Skin of body (tissue), 2 donors: ENCODE data around the gene SPC24. TPM values are rescaled to one million over a fixed set of nuclear protein-coding genes. Genes with fewer than 3 reads are reported as not detected.

Experiments
- DNase-seq: peaks from one replicate; lab custom pipeline; 2025; lab: John Stamatoyannopoulos, UW
- total RNA-seq: library from RNA; depleted of rRNA; stranded (reverse); fragments of >200 nt; gene quantifications from one replicate; pipeline ENCODE4 v1.2.3, GENCODE V29; 2014

Gene SPC24, protein sequence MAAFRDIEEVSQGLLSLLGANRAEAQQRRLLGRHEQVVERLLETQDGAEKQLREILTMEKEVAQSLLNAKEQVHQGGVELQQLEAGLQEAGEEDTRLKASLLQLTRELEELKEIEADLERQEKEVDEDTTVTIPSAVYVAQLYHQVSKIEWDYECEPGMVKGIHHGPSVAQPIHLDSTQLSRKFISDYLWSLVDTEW
- 11.5 TPM for total RNA-seq

DNA sequence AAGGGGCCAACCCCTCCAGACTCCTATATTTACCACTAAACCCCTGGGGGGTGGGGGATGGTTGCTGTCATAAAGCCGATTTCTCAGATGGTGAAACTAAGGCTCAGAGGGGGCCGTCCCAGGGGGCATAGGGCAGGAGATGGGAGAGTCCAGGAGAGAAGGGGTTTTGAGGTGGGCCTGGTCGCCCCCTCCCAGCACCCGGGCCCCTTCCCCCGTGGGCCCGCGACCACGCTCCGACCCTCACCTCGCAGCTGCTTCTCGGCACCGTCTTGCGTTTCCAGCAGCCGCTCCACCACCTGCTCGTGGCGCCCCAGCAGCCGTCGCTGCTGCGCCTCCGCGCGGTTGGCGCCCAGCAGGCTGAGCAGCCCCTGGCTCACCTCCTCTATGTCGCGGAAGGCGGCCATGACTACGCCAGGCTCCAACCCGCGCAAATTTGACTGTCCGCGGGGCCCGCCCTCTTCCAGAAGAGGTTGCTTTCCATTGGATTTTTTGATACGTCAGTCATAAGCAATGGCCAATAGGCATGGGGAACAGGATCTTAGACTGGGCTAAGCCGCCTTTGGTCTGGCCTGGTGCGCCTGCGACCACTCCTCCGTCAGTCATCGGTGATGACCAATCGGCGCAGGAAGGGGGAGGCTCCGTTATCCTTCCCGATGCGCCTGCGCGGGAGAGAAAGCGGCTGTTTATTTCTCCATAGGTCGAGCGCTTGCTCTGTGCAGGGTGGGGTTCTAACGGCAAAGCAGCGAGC, at the start of gene SPC24:
SPC24 (minus strand) TSS at position 410 of the 748 bp plus-strand sequence; CDS start at position 404, 6 bp downstream.
- peak; percentile 99 for DNase-seq

DNA sequence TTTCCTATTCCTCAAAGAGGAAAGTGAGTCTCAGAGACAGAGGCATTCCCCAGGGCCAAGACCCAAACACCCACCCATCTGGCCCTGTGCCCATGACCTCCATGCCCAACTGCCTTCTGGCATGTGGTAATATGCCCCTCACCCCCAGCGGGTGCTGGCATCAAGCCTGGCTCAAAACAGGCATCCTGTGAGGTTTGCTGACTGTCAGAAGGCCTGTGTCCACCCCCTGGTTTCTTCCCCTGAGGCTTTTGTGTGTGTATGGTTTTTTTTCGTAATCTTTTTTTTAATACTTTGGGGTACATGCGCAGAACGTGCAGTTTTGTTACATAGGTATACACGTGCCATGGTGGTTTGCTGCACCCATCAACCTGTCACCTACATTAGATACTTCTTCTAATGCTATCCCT, 49.4 kb upstream of the SPC24 start:
- DNase-seq: no peak

DNA sequence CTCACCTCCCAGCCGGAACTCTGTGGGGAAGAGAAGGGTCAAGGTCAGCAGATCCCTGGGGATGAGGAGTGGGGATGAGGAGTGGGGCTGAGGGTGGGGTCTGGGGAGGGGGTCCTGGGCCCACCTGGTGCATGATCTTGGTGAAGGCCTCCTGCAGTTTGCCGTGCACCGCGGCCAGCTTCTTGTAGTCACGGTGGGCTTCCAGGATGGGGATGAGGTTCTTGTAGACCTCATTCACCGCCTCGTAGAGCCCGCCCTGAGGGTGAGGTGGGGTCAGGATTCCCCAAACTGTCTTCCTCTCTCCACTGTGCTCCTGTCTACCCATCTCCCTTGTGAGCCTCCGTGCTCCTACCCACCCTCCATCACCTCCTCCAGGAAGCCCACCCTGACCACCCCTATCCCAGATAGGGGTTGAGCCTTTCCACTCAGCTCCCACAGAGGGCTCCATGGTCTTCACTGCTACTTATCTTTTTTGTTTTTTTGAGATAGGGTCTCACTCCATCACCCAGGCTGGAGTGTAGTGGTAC, 48.6 kb upstream of the SPC24 start:
- DNase-seq: no peak

DNA sequence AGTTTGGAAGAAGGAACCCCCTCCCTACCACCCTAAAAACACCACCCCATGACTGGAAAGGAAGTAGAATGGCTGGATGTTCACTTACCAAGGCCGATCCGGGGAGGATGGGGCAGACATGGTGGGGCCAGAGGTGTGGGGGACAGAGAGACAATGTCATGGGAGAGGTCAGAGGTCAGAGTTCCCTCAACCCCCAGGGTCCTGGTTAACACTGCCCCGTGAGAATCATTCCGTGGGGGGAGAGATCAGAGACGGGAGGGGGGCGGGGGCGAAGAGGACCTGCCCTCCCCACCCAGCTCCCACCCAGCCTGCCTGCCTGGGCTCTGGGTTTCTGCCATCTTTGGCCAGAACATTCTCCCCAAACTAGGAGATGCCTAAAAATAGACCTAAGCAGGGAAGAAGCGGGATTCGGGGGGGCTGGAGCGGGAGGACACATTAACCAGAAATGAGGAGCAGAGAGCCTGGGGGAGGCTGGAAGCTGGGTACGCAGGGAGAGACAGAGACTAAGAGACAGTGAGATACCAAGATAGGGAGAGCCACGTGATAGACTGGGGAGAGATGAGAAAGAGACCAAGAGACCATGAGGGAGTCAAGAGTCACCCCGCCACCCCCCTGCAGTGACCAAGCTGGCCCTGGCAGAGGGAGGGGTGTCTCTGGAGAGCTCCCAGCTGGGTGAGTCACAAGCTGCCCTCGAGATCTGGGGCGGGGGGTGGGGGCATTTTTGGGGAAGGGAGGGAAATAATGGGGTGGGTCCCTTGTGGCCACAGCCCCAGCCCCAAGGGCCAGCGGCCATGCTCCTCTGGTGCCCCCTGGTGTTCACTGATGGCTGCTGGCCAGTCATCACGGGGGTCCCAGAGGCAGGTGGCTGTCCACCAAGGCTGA, 47.9 kb upstream of the SPC24 start:
- DNase-seq: peak; percentile 52

DNA sequence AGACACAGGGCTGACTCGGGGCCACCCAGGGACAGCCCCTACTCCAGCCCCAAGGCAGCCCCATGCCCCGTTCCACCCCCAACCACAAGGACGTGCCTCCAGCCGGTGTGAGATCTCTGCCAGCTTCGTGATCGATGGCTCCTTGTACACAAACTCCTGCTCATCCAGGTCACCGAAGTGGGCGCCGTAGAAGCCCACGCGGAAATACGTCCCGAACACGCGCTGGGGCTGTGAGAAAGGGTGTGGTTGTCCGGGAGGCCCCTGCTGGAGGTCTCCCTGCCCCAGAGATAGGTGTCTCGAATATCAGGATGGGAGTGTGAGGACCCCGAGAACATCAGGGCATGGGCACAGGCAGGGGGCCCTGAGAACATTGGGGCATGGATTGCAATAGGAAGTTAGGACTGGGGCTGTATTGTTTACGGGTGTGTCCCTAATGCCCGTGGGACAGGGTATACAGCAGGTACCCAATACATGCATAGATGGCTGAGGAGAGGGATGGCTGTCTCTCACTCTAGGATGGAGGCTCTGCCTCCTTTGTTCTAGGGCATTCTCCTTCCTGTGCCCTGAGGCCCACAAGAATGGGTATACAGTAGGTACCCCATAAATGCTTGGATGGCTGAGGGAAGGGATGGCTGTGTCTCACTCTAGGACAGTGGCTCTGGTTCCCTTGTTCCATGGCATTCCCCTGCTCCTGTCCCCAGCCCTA, 47.1 kb upstream of the SPC24 start:
- DNase-seq: no peak

DNA sequence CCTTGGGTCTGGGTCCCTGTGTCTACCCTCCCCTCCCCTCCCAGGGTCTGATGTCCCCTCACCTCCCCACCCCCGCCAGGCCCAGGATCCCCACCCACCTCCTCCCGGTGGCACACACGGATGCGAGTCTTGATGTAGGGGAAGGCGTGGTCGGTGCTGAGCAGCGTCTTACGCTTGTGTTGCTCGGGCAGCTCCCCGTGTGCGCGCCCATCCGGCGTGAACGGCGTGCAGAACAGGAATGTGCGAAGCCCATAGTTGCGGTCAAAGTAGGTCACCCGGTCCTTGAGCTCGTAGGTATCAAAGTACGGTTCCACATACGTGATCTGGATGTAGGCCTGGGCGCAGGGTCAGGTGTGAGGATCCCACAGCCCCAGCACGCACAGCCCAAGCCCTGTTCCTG, 46.2 kb upstream of the SPC24 start:
- no peak for DNase-seq

DNA sequence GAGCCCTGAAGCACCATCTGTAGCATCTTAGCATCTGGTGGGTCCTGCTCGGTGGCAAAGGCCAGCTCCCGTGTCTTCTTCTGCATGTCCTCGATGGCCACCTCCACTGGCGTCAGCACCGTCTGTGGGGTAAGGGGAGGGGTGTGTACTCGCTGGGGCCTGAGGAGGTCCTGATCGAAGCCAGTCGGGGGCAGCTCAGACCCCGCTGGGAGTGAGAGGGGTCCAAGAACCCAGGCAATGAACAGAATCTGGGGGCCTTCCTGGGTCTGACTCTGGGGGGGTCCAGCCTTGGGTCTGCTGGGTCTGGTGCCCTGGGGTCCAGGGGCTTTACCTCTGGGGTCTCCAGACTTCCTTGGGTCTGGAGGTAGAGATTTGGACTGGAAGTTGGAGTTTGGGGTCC, 45.3 kb upstream of the SPC24 start:
- DNase-seq: no peak

DNA sequence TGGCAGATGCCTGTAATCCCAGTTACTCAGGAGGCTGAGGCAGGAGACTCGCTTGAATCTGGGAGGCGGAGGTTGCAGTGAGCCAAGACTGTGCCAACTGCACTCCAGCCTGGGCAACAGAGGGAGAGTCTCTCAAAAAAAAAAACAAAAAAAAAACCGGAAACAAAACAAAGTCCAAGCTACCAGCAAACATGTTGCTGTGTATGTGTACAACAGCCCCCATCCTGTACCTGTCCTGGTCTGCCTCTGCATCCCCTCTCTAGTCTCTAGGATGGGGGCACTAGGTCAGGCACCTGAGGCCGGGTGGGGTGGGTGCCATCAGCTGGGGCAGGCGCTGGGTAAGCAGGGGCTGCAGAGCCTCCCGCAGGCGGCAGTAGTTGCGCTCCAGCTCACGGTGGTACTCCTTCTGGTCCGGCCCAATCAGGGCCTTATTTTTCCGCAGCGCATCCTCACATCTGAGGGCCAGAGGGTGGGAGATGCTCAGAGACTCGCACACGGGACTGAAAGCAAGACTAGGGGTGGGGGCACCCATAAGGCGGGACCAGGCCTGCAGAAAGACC, 44.5 kb upstream of the SPC24 start:
- DNase-seq: no peak

DNA sequence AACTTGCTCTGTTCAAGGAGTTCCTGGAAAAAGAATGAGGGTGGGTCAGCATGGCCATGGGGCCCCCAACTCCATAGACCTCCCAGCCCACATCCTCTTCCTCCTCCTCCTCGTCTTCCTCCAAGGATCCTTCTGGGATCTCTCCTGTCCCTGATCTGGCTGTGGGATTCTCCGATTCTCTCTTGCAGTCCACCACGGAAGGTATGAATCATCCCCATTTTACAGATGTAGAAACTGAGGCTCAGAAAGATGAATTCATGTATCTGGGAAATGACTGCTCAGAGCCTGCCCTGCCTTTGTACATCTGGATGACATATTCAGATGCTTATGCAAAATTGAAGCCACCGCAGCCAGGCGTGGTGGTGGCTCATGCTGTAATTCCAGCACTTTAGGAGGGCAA, 43.9 kb upstream of the SPC24 start:
- no peak for DNase-seq

DNA sequence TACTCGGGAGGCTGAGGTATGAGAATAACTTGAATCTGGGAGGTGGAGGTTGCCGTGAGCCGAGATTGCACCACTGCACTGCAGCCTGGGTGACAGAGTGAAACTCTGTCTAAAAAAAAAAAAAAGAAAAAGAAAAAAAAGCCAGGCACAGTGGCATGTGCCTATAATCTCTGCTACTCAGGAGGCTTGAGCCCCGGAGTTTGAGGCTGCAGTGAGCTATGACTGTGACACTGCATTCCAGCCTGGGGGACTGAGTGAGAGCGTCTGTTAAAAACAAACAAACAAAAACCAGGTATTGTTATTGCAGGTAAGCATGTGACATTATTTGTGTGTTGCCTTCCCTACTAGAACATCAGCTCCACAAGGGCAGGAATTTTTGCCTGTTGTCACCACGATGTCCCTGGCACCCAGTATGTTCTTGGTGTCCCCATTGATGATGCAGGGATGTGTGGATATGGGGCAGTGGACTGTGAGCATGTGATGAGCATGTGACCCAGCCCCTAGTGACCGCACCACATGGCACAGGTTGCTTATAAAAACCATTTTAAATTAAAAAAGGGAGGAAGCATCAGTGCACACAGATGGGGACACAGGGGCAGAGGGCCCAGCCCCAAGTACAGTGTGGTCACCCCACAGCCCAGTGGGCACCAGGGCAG, 43.3 kb upstream of the SPC24 start:
- no peak for DNase-seq

DNA sequence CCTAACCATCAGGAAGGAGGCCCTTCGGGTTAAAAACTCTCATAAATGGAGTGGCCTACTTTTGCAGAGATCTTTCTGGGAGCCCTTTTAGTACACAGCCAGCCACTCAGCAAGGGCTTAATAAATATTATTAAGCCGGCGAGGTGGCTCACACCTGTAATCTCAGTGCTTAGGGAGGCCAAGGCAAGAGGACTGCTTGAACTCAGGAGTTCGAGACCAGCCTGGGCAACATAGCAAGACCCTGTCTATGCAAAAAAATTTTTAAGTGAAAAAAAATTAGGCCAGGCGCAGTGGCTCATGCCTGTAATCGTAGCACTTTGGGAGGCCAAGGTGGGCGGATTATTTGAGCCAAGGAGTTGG, 42.6 kb upstream of the SPC24 start:
- DNase-seq: no peak

DNA sequence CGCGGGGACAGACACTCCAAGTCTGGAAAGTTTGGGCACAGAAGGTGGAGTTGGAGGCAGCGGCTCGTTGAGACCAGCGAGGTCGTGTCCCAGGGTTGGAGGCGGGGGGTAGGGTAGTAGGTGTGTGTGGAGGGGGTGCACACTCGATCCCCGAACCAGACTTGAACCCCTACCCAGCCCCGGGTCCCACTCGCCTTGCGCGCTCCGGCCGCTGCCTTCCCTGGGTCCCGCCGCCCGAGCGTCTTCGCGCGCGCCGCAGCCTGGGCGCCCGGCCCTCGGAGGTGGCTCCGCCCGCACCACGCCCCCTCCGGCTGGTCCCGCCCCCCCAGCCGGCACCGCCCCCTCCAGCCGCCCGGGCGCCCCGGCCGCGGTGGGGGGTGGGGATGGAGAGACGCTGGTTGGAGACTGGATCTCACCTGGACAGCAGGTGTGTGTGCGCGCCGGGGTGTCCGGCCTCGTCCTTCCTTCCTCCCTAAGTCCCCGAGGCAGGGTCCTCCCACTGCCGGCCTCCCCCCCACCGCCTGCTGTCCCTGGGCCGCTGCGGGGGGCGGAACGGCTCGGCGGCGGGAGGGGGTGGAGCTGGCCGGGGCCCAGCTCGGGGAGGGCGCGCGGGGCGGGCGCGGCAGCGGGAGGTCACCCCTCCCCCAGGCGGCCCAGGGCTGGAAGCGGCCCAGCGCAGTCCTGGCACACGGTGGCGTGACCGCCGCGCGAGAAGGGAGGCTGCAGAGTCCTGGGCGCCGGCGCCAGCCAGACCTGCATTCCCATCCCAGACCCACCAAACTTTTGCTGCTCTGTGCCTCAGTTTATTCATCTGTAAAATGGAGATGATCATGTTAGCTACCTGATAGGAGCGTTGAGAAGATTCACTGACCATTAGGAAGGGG, 42.0 kb upstream of the SPC24 start, which contains the start of gene KANK2:
KANK2 (minus strand) TSS at position 255 of the 884 bp plus-strand sequence. CDS start 3,034 bp downstream, outside the sequence.
- DNase-seq: peak; percentile 63

DNA sequence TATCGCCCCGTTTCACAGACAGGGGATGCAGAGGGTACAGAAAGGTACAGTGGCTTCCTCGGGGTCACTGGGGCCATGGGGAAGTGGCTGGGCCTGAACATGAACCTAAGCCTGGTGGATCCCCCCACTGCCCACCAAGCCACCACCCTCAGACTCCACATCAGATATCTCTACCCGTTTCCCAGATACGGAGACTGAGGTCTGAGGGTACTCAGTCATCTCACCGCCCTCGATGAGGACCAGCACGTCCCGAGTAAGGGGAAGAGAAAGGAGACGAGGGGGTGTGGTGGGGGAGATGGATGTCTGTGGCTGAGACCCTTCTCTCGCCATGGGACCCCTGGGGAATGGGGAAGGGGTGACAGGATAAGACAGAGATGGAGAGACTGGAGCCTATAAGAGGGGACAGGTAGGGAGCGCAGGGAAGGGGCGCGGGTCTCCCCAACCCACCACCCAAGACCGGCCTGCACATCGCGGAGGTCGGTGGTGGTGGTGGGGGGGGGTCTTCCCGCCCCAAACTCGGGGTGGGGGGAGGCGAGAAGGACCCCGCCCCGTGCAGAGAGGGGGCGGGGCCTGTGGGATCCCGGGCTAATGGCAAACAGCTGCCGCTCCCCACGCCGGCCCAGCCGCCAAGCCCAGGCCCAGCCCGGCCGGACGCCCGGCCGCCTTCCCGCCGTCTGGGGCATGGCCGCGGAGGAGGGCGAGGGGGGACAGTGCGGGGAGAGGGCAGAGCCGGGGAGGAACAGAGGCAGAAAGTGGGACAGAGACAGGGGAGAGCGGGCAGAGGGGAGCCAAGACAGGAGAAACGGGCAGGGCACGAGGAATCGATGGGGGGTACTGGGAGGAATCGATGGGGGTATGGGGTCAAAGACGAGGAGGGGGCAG, 41.1 kb upstream of the SPC24 start:
- no peak for DNase-seq

DNA sequence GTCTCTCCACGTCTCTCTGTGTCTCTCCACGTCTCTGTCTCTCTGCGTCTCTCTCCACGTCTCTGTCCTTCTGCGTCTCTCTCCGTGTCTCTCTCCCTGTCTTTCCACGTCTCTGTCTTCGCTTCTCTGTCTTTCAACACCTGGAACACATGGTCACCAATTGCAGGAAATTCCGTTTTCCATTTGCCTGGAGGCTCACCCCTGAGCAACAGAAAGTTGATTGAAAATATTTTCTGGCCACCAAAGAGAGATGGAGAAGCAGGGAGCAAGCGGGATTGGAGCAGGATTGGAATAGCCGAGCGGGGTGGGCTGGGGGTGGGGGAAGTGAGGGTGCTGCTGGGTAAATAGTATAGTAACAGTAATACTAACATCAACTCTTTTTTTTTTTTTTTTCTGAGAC, 40.1 kb upstream of the SPC24 start:
- DNase-seq: no peak

DNA sequence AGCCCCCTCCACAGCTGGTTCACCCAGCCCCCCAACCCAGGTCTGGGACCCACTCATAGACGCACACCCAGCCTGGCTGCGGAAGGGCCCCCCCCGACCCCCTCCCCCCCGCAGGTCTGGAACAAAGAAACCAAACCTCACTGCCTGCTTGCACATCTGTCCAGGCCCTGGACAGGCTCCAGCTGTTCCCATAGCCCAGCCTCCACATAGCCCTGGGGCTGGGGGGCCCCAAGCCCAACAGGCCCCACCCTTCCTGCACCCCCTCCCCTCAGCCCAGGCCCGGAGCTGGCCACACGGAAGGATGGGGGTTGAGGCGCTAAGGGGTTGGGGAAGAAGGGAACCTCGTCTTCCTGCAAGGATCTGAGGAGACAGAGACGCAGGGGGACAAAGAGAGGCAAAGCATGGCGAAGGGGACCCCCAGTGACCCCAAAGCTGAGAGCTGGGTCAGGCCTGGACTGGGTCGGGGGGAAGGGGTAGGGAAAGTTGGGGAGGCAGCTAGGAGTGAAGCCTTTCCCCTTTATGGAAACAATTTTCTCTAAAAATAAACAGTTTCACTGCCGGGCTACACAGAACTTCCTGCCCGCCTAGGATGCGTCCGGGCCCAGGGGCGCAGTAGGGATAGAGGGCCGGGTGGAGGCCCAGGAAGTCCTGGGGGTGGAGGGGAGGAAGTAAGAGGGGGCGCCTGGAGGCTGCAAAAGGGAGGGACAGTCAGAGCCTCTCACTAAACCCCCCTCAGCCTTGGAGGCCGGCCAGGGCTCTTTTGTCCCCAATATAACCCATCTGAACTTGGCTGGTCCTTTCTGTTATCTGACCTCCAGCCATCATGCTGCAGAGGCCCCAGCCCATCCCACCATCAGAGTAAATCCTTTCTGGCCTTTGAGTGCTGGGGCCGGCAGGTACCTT, 39.3 kb upstream of the SPC24 start:
- DNase-seq: no peak

DNA sequence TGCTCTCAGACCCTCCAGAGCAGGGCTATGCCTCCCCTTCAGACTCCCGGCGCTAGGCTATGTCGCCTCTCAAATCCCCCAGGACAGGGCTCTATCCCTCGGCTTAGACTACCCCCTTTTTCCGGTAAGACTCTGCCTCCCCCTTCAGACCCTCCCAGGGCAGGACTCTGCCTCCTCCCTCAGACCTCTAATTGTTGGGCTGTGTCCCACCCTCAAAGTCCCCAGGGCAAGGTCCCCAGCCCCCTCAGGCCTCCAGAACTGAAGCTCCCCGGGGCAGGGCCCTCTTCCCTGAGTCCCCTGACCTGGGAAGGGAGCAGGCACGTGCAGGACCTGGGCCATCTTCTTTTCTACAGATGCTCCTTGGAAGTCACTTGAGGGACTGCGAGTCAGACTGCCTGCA, 38.6 kb upstream of the SPC24 start:
- no peak for DNase-seq
